Panc1 (cell line): Measurements from ENCODE around the gene FSTL4. TPM values are rescaled to one million over a fixed set of nuclear protein-coding genes. Genes with fewer than 3 reads are reported as not detected.

Experiments
- ATAC-seq: fragments of 200-7000 bp; cut with Tn5 transposase; 2 replicates; pipeline ENCODE4 v1.9.1; 2020; ENCODE audit warnings: mild to moderate bottlenecking, moderate library complexity
- BruUV-seq: library from RNA; stranded (reverse); fragments of 400-500 nt; replicated peaks from 2 replicates; lab custom pipeline; 2021; lab: Mats Ljungman, UMichigan
- CTCF ChIA-PET: fragments of 300-600 bp; sonication (Branson Sonifier 250); formaldehyde crosslinking; loops from one replicate; lab custom pipeline; 2022; ENCODE audit warnings: antibody characterized with exemption; lab: Charles Lee
- POLR2A ChIA-PET: fragments of 300-600 bp; sonication (Branson Sonifier 250); formaldehyde crosslinking; loops from one replicate; lab custom pipeline; 2022; ENCODE audit warnings: antibody characterized with exemption; lab: Charles Lee
- DNase-seq: peaks from one replicate; pipeline ENCODE4 v3.0.0-alpha.2; 2010; ENCODE audit warnings: low read depth, low spot score
- H3K27ac ChIP-seq: 2 replicates; pipeline ENCODE4 v1.5.1; 2011; ENCODE audit warnings: mild to moderate bottlenecking, low read length, inconsistent platforms
- H3K27me3 ChIP-seq: fragments of 200-500 bp; sonication (Bioruptor generic); 2 replicates; pipeline ENCODE4 v1.6.0; 2014; ENCODE audit warnings: low read length, inconsistent platforms; ENCODE audit not compliant: control insufficient read depth, insufficient read depth
- H3K36me3 ChIP-seq: fragments of 200-500 bp; sonication (Bioruptor generic); 2 replicates; pipeline ENCODE4 v1.5.1; 2014; ENCODE audit warnings: inconsistent platforms, mild to moderate bottlenecking, low read length, moderate library complexity; ENCODE audit not compliant: control insufficient read depth, insufficient read depth
- H3K4me1 ChIP-seq: 2 replicates; pipeline ENCODE4 v1.5.1; 2011; ENCODE audit warnings: inconsistent platforms, mild to moderate bottlenecking, low read length, moderate library complexity; ENCODE audit not compliant: control insufficient read depth, insufficient read depth
- H3K4me3 ChIP-seq, 2 experiments: 2 replicates each; pipeline ENCODE4 v1.5.1; 2011 to 2012; ENCODE audit warnings: low read depth in 2 of 2, low read length in 2 of 2, mild to moderate bottlenecking in 2 of 2, inconsistent platforms in 1 of 2, moderate library complexity in 1 of 2
- H3K9me3 ChIP-seq: fragments of 200-500 bp; sonication (Bioruptor generic); 2 replicates; pipeline ENCODE4 v1.5.1; 2014; ENCODE audit warnings: low read depth, mild to moderate bottlenecking, inconsistent platforms, low read length, moderate library complexity; ENCODE audit not compliant: control insufficient read depth, insufficient read depth
- CTCF ChIP-seq: fragments of 450-650 bp; IDR thresholded peaks from 2 replicates; pipeline ENCODE4 v1.5.1; 2017; ENCODE audit warnings: mild to moderate bottlenecking
- POLR2AphosphoS5 ChIP-seq: IDR thresholded peaks from 2 replicates; pipeline ENCODE4 v1.6.1; 2012; ENCODE audit warnings: mild to moderate bottlenecking, low read depth, low read length, moderate library complexity
- REST ChIP-seq, 2 experiments: IDR thresholded peaks; 2 replicates each; pipeline ENCODE4 v1.6.1; 2011 to 2012; ENCODE audit warnings: low read depth in 2 of 2, control low read depth in 1 of 2, low read length in 1 of 2, mild to moderate bottlenecking in 1 of 2, moderate library complexity in 1 of 2; ENCODE audit not compliant: insufficient read depth in 1 of 2
- SIN3A ChIP-seq: IDR thresholded peaks from 2 replicates; pipeline ENCODE4 v1.6.1; 2012; ENCODE audit warnings: low read depth, mild to moderate bottlenecking, low read length, moderate library complexity, borderline replicate concordance; ENCODE audit not compliant: insufficient read depth
- TCF7L2 ChIP-seq: IDR thresholded peaks from 2 replicates; pipeline ENCODE4 v1.6.1; 2011; ENCODE audit warnings: mild to moderate bottlenecking, low read depth, low read length, inconsistent platforms
- in situ Hi-C: cut with HindIII; loops from 2 replicates; pipeline ENCODE4 v1.10.0; 2016; ENCODE audit warnings: low sequenced_read_pairs, low pct_unique_long_range_greater_than_20kb
- intact Hi-C: fragments of 100-400 bp; cut with micrococcal nuclease; formaldehyde crosslinking; loops from one replicate; pipeline ENCODE4 v1.10.0; 2022; ENCODE audit not compliant: unreplicated experiment
- total RNA-seq: library from RNA; stranded (reverse); gene quantifications from one replicate; pipeline ENCODE4 v1.2.1, GENCODE V29; 2021; ENCODE audit not compliant: unreplicated experiment

FSTL4 gene
- total RNA-seq, 1 experiment from 2014 or later: 0.18 TPM

- no peaks in the 10 kb centered on the region for H3K27me3 ChIP-seq
- no peak overlapping the region for H3K27ac ChIP-seq
- ATAC-seq (no peak; the same call in 1 of the 2 replicates), DNase-seq (no peak)
- no peaks in the 10 kb centered on the region for H3K9me3 ChIP-seq
- ChIA-PET POLR2A (no interaction called here), CTCF (no interaction called here)
- in situ Hi-C loops (no loop called here), intact Hi-C loops (no loop called here)
- TF ChIP-seq REST (IDR thresholded peaks at IDR 0.05; ENCODE audit: insufficient read depth in 1 of 2, low read depth in 2 of 2, low read length in 1 of 2) (no peak), SIN3A (no peak), TCF7L2 (no peak), CTCF (no peak), POLR2AphosphoS5 (no peak)
- no TSS peak for BruUV-seq
- H3K4me3 ChIP-seq: no peak overlapping the region
- H3K36me3 ChIP-seq: no peaks in the 10 kb centered on the region
- H3K4me1 ChIP-seq: no peaks in the 10 kb centered on the region
Observed at GRCh38 chr5:133265720-133266526, 346.4 kb downstream of the FSTL4 start.

GRCh38 chr5:133265257-133265656 is 347.1 kb downstream of the FSTL4 start:
- H3K4me3 ChIP-seq: no peak overlapping the region
- H3K36me3 ChIP-seq: no peaks in the 10 kb centered on the region
- H3K9me3 ChIP-seq: no peaks in the 10 kb centered on the region
- no peaks in the 10 kb centered on the region for H3K27me3 ChIP-seq
- ChIA-PET POLR2A (no interaction called here), CTCF (no interaction called here)
- in situ Hi-C loops (no loop called here), intact Hi-C loops (no loop called here)
- ATAC-seq (no peak), DNase-seq (no peak)
- no peaks in the 10 kb centered on the region for H3K4me1 ChIP-seq
- TF ChIP-seq TCF7L2 (no peak), SIN3A (no peak), REST (IDR thresholded peaks at IDR 0.05; ENCODE audit: insufficient read depth in 1 of 2, low read depth in 2 of 2, low read length in 1 of 2) (no peak), CTCF (no peak), POLR2AphosphoS5 (no peak)
- no TSS peak for BruUV-seq
- no peak overlapping the region for H3K27ac ChIP-seq
